8988T (cell line): ENCODE data around the gene LMAN2L.

ENCODE experiments used
- DNase-seq: peaks from one replicate; pipeline ENCODE4 v3.0.0; 2011

Gene LMAN2L

DNA sequence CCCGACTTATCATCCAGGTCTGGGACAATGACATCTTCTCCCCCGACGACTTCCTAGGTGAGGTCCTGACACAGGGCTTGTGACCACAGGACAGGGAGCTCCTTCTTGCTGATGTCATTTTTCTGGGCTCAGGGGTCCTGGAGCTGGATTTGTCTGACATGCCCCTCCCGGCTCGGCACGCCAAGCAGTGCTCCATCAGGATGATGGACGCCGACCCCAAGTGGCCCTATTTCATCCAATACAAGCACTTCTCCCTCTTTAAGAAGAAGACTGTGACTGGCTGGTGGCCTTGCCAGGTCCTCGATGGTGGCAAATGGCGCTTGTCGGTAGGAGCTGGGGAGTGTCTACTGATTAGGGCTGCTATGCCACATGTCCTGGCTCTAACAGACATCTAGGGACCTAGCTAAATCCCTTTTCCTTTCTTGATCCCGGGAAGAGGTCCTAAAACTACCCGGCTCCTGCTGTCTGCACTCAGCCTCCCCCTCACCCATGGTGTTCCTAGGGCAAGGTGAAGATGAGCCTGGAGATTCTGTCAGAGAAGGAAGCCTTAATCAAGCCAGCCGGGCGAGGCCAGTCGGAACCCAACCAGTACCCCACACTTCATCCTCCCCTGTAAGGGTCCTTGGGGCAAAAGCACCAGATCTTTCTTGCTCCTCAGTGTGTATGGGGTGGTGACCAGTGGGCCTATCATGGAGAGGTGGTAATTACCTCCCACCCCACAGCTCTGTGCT, 36.7 kb downstream of the LMAN2L start:
- no peak for DNase-seq

DNA sequence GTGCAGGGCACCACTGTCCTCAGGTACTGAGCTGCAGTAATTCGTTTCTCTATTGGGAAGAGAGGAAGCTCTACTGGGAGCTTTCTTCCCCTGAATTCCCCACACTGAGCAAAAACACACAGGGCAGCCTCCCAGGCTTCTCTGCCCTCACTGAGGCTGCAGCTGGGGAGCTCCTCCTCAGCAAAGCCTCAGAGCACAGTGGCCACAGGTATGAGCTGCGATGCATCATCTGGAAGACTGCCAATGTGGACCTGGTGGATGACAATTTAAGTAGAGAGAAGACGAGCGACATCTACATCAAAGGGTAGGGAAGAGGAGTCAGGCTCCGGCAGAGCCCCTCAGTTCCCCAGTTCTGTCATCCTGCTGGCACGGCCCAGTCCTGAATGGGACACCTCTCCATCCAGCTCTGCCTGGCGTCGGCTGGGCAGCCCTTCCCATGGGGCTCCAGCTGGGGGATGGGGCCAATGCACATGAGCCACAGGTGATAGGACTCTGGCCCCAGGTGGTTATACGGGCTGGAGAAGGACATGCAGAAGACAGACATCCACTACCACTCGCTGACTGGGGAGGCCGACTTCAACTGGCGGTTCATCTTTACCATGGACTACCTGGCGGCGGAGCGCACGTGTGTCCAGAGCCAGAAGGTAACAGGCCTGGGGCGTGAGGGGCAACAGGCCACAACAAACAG, 37.6 kb downstream of the LMAN2L start:
- no peak for DNase-seq

DNA sequence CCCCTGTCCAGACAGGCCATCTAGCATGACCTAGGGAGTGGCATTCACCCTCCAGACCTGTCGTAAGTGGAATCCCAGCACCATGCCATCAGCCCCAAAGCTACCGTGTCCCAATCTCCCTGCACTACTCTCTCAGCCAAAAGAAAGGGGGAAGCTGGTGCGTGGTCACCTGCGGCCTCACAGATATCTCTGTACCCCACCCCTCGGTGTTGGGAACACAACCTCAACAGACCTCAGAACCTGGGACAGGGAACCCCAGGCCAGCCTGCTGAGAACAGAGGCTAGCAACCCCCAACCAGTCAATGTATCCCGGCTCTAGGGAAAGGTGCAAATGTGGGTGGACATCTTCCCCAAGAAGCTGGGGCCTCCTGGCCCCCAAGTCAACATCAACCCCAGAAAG, 38.2 kb downstream of the LMAN2L start:
- no peak for DNase-seq

DNA sequence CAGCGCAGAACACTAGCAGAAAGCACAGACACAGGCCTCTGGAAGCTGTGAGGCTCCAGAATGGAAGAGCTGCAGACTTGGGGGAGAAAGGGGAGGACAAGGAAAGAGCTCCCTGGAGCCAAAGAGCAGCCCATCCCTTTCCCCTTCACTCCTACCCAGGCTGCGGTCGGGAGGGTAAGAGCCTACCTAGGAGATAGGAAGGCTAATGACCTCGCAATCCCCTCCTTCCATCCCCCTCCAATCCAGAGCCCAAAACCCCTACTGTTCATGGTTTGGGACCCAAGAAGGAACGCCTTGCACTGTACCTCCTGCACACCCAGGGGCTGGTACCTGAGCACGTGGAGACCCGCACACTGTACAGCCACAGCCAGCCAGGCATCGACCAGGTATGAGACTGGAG, 39.8 kb downstream of the LMAN2L start:
- no peak for DNase-seq

DNA sequence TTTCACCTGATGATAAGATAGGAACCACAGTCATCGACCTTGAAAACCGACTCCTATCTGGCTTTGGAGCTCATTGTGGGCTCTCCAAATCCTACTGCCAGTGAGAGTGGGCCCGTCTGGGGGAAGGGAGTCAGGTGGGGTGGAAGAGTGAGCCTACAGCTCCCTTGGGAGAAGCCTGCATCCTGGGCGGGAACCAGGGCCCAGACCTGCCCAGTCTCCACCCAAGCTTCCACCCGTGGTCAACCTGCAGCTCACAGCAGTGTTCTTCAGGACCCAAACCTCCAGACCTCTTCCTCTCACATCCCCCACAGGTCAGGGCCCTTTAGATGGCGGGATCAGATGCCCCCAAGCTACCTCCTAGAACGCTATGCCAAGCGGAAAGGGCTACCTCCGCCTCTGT, 40.2 kb downstream of the LMAN2L start:
- DNase-seq: no peak

DNA sequence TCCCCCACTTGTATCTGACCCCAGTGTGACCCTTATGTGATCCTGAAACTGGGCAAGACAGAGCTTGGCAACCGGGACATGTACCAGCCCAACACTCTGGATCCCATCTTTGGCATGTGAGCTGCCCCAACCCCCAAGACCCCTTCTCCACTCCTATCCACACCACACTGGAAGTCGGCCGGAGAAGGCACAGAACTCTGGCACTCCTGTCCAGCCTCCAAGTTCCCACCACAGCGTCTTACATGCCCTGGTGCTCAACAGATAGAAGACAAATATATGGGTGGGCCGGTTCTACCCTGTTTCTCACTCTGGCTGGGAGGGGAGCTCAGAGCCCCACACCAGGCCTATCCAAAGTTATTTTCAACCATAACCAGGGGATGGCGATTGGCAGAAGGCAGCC, 40.8 kb downstream of the LMAN2L start:
- no peak for DNase-seq

DNA sequence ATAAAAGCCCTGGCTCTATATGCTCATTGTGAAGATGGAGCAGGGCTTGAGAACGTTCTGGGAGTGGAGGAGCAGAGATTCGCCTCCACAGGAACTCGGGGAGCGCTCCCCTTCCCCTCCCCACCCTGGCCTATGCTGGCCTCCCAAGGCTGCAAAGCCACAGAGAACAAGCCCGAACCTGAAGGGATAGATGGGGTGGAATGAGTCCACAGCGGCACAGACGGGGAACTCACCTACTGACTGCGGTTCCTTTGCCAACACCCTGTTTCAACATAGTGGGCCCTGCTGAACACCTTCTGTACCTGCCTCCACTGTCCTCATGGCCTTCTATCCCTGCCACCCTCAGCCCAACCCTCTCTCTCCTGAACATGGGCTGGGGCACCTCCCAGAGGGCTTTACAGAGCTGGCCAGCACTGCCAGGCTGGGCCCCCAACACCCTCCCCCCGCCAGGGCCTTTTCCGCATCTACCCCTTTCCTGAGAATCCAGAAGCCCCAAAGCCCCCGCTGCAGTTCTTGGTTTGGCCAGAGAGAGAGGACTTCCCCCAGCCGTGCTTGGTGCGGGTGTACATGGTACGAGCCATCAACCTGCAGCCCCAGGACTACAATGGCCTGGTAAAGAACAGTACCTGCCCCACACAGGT, 41.5 kb downstream of the LMAN2L start:
- no peak for DNase-seq

DNA sequence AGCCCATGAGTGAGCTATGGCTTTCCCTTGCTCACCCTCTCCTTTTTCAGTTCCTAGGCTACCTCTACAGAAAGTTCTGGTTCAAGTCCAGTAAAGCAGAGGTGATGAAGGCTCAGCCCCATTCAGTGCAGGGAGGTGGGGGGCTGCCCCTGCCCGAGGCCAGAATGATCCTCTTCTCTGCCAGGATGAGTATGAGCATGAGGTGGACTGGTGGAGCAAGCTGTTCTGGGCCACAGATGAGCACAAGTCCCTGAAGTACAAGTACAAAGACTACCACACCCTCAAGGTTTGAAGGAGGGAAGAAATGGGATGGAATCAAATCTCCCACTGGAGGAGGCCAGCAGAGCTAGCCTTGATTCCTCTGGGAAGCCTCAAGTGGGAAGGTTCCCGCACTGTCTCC, 42.4 kb downstream of the LMAN2L start:
- no peak for DNase-seq

DNA sequence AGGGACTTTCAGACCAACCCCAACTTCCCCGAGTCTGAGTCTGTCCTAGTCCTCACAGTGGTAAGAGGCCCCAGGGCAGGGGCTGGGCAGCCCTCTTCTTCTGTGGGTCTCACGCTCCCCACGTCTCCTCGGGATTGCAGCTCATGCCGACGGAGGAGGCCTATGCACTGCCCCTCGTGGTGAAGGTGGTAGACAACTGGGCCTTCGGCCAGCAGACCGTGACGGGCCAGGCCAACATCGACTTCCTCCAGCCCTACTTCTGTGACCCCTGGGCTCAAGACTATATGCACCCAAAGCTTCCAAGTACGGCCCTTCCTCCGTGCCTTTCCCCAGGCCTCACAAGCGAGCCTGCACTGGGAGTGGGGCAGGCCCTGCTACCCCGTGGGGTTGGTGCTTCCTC, 44.3 kb downstream of the LMAN2L start:
- no peak for DNase-seq

DNA sequence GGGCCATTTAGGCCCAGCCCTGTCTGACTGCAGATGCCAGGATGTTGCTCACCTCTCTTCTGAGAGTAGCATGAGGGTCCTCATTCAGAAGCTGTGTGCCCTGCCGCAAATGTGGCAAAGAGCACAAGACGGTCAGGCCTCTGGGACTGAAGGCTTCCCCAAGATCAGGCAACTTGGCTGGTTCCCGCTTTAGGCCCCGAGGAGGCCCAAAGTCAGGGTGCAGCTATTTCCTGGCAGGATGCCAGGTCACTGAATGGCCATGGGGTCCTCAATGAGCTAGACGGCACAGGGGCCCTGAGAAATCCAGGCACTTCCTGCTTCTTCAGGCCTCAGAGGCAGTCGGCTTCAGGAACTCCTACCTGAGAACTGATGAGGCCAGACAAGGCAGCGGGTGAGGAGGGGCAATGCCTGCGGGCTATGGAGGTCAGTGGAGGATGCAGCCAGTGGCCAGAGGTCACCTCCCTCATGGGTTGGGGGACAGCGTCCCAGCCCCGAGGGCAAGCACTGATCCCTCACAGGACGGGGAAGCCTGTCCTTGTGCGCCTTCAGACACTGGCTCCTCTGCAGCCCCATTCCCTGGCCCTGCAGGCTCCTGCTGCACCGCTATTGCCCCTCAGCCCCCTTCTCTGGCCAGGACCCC, 44.9 kb downstream of the LMAN2L start:
- DNase-seq: no peak

DNA sequence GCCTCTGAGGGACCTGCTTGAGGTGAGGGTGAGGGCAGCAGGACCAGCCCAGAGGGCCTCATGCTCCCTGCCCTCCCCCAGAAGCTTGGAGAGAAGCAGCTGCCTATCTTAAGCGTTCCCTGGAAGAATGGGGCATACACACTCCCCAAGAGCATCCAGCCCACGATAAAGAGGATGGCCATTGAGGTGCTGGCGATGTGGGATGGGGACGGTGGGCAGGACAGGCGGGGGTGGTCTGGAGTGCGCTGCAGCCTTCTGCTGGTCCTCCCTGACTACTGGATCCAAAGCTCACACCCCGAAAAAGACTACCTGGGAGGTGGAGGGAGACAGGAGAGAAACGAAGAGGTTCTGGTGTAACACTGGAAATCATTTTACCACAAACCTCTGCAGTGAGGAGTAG, 45.6 kb downstream of the LMAN2L start:
- DNase-seq: no peak

DNA sequence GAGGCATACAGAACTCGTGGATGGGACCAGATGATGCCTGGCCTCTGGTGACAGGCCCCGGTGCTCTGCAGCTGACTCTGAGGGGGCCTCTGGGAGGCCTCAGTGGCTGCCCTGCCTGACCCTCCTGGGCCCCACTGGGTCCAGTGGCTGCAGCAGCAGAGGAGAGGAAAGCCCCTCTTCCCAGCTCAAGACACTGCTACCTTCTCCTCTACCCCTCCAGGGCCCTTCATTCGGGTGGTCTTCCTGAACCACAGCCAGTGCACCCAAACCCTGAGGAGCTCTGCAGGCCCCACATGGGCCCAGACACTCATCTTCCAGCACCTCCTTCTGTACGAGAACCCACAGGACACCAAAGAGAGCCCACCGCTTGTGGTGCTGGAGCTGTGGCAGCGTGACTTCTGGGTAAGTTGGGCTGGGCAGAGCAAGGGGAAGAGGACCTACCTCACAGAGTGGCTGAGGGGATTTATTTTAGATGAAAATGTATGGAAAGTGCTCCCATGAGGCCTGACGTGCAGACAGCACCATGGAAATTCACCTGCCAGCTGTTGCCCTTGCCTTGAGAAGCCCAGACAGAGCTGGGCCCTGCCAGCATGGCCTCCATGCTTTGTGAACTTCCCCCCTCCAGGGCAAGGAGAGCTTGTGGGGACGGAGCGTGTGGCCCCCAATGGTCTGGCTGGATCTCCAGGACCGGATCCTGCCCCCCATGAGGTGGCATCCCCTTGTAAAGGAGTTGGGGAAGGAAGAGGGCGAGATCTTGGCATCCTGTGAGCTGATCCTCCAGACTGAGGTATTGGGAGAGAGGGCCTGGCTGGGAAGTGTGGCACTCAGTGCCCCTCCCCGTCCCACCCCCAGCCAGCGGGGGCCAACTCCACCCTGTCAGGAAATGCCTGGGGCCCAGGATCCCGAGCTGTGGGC, 46.3 kb downstream of the LMAN2L start:
- no peak for DNase-seq

DNA sequence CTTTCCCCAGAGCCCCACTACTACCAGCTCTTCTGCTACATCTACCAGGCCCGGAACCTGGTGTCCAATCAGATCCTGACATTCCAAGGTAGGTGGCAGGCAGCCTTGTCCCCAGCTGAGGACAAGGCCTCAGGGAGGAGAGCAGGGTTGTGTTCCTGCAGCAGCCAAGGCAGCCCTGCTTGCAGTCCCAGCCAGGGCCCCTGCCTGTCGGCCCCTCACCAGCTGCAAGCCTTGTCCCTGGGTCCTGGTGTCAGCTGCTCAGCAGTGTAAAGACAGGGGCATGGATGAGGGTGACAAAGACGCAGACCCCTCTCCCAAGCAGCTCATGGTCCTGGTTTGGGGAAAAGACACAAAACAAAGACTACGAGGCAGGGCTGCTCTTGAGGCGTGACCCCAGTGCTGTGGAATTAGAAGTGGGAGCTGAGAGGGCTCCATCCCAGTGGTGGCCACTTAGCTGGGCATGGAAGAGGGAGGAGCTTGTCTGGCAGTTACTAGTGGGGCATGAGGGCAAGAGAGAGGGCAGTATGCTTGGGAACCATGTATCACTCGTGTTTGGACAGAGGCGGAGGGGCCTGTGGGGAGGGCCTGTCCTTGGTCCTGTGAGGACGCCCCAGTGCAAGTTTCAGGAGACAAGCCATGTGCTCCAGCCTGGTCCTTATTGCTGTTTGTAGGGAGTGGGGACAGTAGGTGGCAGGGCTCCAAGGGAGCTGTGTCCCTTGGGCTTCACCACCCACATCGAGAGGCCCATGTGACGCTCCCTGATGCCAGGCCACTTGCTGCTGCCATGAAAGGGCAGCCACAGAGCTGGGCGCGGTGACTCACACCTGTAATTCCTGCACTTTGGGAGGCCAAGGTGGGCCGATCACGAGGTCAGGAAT, 47.5 kb downstream of the LMAN2L start:
- DNase-seq: no peak

DNA sequence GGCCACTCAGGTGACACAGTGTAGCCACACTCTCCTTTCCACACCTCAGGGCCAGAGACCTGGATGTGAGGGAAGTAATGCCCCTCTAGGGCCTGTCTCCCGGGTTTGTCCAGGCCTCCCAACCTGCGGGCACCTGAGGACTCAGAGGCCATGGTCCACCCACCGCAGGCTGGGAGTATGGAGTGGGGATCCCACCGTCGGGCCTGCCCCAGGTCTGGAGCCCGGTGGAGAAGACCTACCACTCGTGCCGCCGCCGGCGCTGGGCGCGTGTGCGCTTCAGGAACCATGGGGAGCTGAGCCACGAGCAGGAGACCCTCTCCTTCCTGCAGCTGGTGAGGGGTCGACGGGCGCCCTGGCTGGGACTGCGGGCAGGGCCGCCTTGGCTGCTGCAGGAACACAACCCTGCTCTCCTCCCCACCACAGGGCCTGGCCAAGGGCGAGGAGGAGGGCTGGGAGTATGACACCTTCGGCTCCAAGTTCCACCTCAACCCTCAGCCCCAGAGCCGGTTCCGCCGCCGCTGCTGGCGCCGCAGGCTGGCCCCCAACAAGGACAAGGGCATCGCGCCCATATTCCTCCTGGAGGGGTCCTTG, 48.7 kb downstream of the LMAN2L start:
- no peak for DNase-seq

DNA sequence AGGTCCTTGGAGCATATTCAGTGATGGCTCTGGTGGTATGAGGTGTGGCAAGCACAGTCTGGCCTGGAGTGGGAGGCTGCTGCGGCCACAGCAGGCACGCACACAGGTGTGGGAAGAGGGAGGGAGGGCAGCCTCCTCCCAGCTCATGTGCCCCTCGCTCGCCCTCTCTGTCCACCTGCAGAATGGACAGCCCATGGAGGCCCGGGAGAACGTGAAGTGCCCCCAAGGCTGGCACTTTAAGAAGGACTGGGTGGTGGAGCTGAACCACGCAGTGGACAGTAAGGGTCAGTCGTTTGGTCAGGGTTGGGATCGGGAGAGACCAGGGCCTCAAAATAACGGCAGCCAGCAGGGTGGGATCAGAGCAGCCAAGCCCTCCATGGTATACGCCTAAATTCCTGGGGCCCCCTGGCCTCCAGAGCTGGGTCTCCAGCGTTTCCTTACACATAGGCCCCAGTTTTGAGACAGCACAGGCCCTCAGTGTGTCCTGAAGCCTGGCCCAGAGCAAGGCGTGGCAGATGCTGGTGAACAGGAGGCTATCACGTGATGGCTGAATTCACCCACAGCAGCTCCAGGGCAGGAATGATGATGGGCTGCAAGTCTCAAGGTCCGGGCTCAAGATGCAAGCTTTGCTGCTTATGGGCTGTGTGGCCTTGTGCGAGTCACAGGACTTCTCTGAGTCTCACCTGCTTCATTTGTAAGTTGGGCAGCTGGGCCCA, 49.4 kb downstream of the LMAN2L start:
- DNase-seq: no peak

DNA sequence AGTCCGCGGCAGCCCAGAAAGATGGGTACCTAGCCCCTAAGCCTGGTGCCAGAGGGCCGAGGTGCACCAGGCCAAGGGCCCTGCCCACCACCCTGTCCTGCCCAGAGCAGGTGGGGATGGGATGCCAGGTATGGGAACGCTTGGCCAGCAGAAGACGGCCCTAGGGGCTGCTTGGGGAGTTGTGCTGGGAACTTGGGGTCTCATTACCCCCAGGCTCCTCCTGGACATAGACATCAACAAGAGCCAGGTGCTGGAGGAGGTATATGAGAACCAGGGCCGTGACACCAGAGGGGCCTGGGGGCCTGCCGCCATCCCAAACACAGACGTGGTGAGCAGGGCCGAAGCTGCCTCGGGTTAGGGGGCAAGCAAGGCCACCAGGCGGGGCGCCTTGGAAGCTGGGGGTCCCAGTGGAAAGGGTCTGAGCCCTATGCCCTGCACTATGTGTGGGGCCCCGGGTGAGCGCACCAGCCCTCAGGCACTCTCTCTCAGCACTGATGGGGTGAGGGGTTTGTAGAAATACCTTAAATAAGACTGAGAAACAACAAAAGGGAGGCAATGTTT, 50.4 kb downstream of the LMAN2L start:
- no peak for DNase-seq

DNA sequence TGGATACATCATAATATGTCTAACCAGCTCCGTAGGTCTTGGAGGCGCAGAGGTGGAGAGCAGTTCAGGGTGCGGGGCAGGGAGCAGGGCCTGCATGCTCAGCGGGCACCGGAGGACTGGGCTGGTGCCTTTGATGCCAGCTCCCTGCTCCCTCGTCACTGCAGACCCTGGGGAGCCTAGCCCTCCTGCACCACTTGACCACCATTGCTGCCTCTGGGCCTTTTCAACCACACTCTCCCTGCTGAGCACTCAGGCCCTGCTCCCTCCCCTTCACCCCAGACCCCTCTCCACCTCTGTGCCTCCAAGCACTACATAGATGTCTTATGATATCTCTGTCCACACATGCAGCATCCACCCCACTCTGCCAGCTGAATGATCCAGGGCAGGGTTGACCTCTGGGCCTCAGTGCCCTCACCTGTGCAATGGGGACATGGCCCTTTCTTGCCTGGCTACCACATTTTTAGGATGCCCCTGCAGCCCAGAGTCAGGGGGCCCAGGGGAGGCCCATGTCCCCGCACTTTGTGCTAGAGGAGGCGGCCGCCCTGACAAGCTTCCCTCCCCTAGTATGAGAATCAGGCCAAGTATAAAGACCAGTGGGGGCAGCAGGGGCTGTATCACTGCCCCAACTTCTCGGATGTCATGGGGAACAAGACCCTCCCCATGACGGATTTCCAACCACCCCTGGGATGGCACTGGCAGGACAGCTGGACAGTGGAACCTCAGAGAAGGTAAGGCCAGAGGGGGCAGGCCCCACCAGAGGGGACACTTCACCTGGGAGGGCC, 51.0 kb downstream of the LMAN2L start:
- DNase-seq: no peak

DNA sequence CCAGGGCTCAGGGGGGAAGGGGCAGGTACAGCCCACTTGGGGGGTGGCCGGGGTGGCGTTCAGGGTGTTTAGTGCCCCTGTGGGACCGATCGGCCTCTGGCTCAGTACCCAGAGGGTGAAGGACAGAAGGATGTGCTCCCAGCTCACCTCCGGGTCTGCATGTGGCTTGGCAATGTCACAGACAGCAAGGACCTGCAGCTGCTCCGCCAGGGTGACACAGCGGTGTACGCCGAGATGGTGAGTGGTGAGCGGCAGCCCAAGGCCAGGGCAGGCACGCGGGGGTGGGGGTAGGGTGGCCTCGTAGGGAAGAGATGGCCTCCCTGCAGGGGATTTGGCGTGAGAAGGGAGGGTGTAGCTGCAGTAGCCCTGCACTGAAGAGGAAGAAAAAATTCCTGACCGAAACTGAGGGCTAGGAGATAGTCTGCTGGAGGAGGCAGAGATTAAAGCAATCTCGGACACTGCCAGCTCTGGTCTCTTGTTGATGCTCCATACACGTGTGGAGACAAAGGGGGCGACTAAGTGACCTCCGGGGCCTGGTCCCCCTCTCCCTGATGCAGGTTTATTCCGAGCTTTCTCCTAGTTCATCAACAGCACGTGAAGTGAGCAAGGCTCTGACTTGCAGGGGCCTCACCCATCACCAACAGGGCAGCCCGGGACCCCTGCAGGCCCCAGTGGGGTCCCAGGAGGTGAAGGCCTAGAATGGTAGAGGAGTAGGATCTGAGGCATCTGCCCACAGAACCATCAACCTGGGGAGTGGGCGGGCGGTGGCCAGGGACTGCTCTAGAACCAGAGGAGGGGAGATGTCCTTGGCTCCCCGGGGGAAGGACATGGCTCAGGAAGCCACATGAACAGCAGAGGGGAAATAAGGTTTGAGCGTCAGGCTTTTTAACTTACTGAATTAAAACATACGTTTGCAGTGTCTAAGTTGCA, 51.9 kb downstream of the LMAN2L start:
- no peak for DNase-seq
